ENCODE data around the gene PIK3C2G. TPM values are rescaled to one million over a fixed set of nuclear protein-coding genes. Genes with fewer than 3 reads are reported as not detected.

The PIK3C2G gene
- total RNA-seq, 4 donors from 2014 or later = 23.6 to 80.5 (median 37.1) TPM

- 21% methylated on average over 3 of the region's 3 CpGs for WGBS
- Histone ChIP-seq H3K27ac (peak overlapping the region; percentile 38), H3K4me3 (no peak overlapping the region), H3K4me1 (peaks cover 19% of the 10 kb centered on the region), H3K36me3 (no peaks in the 10 kb centered on the region), H3K27me3 (no peaks in the 10 kb centered on the region), H3K9me3 (no peaks in the 10 kb centered on the region)
- no peak for DNase-seq (ENCODE audit: low spot score in 2 of 2)
- TF ChIP-seq POLR2A (IDR thresholded peaks at IDR 0.05) (no peak), EP300 (IDR thresholded peaks at IDR 0.05) (no peak), POLR2AphosphoS5 (IDR thresholded peaks at IDR 0.05) (no peak)
- TF ChIP-seq, protein P1, sequence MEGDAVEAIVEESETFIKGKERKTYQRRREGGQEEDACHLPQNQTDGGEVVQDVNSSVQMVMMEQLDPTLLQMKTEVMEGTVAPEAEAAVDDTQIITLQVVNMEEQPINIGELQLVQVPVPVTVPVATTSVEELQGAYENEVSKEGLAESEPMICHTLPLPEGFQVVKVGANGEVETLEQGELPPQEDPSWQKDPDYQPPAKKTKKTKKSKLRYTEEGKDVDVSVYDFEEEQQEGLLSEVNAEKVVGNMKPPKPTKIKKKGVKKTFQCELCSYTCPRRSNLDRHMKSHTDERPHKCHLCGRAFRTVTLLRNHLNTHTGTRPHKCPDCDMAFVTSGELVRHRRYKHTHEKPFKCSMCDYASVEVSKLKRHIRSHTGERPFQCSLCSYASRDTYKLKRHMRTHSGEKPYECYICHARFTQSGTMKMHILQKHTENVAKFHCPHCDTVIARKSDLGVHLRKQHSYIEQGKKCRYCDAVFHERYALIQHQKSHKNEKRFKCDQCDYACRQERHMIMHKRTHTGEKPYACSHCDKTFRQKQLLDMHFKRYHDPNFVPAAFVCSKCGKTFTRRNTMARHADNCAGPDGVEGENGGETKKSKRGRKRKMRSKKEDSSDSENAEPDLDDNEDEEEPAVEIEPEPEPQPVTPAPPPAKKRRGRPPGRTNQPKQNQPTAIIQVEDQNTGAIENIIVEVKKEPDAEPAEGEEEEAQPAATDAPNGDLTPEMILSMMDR (IDR thresholded peaks at IDR 0.05) = no peak
These were observed 23.1 kb downstream of the PIK3C2G start for GRCh38 chr12:18284386-18284785.

- no peak for DNase-seq (ENCODE audit: low spot score in 2 of 2)
- WGBS = 63% methylated on average over 1 of the region's 1 CpG
- no peaks in the 10 kb centered on the region for H3K27me3 ChIP-seq
- TF ChIP-seq, protein P1 (IDR thresholded peaks at IDR 0.05) = no peak
- TF ChIP-seq POLR2A (IDR thresholded peaks at IDR 0.05) (no peak), POLR2AphosphoS5 (IDR thresholded peaks at IDR 0.05) (no peak), EP300 (IDR thresholded peaks at IDR 0.05) (no peak)
- H3K4me1 ChIP-seq = peaks cover 24% of the 10 kb centered on the region
- H3K9me3 ChIP-seq = no peaks in the 10 kb centered on the region
- no peak overlapping the region for H3K27ac ChIP-seq
- no peak overlapping the region for H3K4me3 ChIP-seq
- no peaks in the 10 kb centered on the region for H3K36me3 ChIP-seq
These were observed 23.8 kb downstream of the PIK3C2G start for GRCh38 chr12:18285161-18285560.

DNA sequence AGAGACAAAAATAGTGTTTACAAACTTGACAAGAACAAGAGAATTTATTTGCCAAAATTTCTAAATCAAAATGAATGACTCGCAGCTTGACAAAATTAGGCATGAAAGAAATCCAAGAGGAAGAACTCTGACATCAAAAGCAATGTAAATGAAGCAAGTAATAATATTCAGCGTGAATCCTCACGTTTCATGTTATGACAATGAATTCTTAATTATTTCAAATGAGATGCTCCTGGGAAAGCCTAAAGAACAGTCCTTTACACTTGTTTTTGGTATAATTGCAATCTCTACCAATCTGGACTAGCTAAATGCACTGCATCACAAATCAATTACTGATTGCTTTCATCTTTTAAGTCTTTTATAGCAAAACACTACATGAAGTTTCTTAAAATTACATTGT, 29.1 kb downstream of the PIK3C2G start:
- no peak for TF ChIP-seq POLR2A (IDR thresholded peaks at IDR 0.05)
- no peak for TF ChIP-seq POLR2AphosphoS5 (IDR thresholded peaks at IDR 0.05)
- TF ChIP-seq, protein P1 (IDR thresholded peaks at IDR 0.05) = no peak
- TF ChIP-seq EP300 (IDR thresholded peaks at IDR 0.05) = no peak
- Histone ChIP-seq H3K27me3 (no peaks in the 10 kb centered on the region), H3K36me3 (peaks cover 2% of the 10 kb centered on the region), H3K27ac (no peak overlapping the region), H3K4me3 (no peak overlapping the region), H3K4me1 (peaks cover 11% of the 10 kb centered on the region), H3K9me3 (no peaks in the 10 kb centered on the region)
- no peak for DNase-seq (ENCODE audit: low spot score in 2 of 2)
- WGBS = 28% methylated on average over 3 of the region's 3 CpGs

- DNase-seq (ENCODE audit: low spot score in 2 of 2) = no peak
- Histone ChIP-seq H3K9me3 (no peaks in the 10 kb centered on the region), H3K4me3 (no peak overlapping the region), H3K4me1 (peaks cover 2% of the 10 kb centered on the region), H3K36me3 (peaks cover 2% of the 10 kb centered on the region), H3K27ac (no peak overlapping the region), H3K27me3 (no peaks in the 10 kb centered on the region)
- TF ChIP-seq POLR2AphosphoS5 (IDR thresholded peaks at IDR 0.05) (no peak), EP300 (IDR thresholded peaks at IDR 0.05) (no peak), POLR2A (IDR thresholded peaks at IDR 0.05) (no peak)
- TF ChIP-seq, protein P1 (IDR thresholded peaks at IDR 0.05) = no peak
These were observed 33.6 kb downstream of the PIK3C2G start for GRCh38 chr12:18294889-18295288.

DNA sequence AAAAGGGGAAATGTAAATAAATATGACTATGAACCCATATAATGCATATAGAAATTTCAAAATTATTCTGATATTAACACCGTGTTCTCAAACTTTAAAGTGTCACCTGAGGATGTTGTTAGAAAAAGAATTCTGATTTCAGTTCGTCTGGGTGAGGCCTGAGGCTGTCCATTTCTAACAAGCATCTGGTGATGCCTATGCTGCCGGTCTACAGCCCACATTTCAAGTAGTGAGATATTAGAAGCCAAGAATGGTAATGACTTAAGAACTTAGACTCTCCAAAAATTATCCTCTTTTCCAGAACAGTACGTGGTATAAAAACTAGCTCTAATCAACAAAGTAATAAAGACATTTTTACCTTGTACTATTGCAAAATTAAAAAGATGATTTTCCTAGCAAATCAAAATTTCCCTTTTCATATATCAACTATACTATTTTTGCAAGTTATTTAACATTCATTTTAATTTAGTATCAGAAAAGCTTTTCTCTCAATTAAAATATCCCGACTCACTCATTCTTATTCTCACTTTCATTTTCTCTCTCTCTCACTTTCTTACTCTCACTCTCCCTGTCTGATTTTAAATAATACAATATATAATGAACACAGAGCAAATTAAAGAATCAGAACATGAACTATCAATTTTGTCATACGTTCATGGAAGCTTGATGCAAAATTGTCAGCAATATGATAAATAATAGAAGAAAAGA, 35.0 kb downstream of the PIK3C2G start:
- H3K27me3 ChIP-seq = no peaks in the 10 kb centered on the region
- no peaks in the 10 kb centered on the region for H3K4me1 ChIP-seq
- H3K9me3 ChIP-seq = no peaks in the 10 kb centered on the region
- H3K27ac ChIP-seq = no peak overlapping the region
- peaks cover 2% of the 10 kb centered on the region for H3K36me3 ChIP-seq
- no peak for DNase-seq (ENCODE audit: low spot score in 2 of 2)
- peak overlapping the region; percentile 8 for H3K4me3 ChIP-seq
- WGBS = 31% methylated on average over 6 of the region's 6 CpGs
- TF ChIP-seq EP300 (IDR thresholded peaks at IDR 0.05) = no peak
- no peak for TF ChIP-seq POLR2A (IDR thresholded peaks at IDR 0.05)
- TF ChIP-seq, protein P1 (IDR thresholded peaks at IDR 0.05) = no peak
- no peak for TF ChIP-seq POLR2AphosphoS5 (IDR thresholded peaks at IDR 0.05)
